H1 (cell line): ENCODE results near the gene PGBD5. TPM values are rescaled to one million over a fixed set of nuclear protein-coding genes. Genes with fewer than 3 reads are reported as not detected.

Source experiments
- CTCF ChIA-PET: fragments of 300-600 bp; sonication (Branson Sonifier 250); formaldehyde crosslinking; loops from one replicate; lab custom pipeline; 2021; ENCODE audit not compliant: partially characterized antibody; lab: Charles Lee
- POLR2A ChIA-PET: fragments of 300-600 bp; sonication (Branson Sonifier 250); formaldehyde crosslinking; loops from one replicate; lab custom pipeline; 2021; ENCODE audit warnings: inconsistent platforms; ENCODE audit not compliant: partially characterized antibody; lab: Charles Lee
- DNase-seq, 2 experiments: peaks; one replicate each; pipeline versions ENCODE4 v3.0.0 to v3.0.0-alpha.2; 2010 to 2022; ENCODE audit warnings: low spot score in 2 of 2, low read depth in 1 of 2, mixed read lengths in 1 of 2
- FAIRE-seq: peaks from 2 replicates; lab custom pipeline; 2011; peaks lifted over from hg19 to GRCh38; lab: Jason Lieb, UNC
- H2AFZ ChIP-seq: 2 replicates; pipeline ENCODE4 v1.8.1; 2012; ENCODE audit warnings: low read length, inconsistent platforms
- H2AK5ac ChIP-seq: 2 replicates; pipeline ENCODE4 v1.6.1; 2013; ENCODE audit warnings: low read depth, low read length
- H2BK120ac ChIP-seq: replicated peaks from 2 replicates; pipeline ENCODE3; 2013; ENCODE audit warnings: low read depth, low read length, inconsistent platforms
- H2BK12ac ChIP-seq: 2 replicates; pipeline ENCODE4 v1.6.1; 2013; ENCODE audit warnings: low read depth, low read length
- H2BK15ac ChIP-seq: 2 replicates; pipeline ENCODE4 v1.6.1; 2013; ENCODE audit warnings: low read length
- H2BK20ac ChIP-seq: 2 replicates; pipeline ENCODE4 v1.6.1; 2013; ENCODE audit warnings: low read length
- H2BK5ac ChIP-seq: 2 replicates; pipeline ENCODE4 v1.6.1; 2013; ENCODE audit warnings: low read depth, low read length
- H3K14ac ChIP-seq: 2 replicates; pipeline ENCODE4 v1.6.1; 2013; ENCODE audit warnings: inconsistent platforms; ENCODE audit not compliant: insufficient read length
- H3K18ac ChIP-seq: 2 replicates; pipeline ENCODE4 v1.6.1; 2013; ENCODE audit warnings: low read length; ENCODE audit errors: extremely low read depth
- H3K23ac ChIP-seq: 2 replicates; pipeline ENCODE4 v1.6.1; 2013; ENCODE audit warnings: inconsistent platforms; ENCODE audit not compliant: insufficient read length
- H3K23me2 ChIP-seq: 2 replicates; pipeline ENCODE4 v1.6.1; 2013; ENCODE audit warnings: low read depth, low read length
- H3K27ac ChIP-seq: 2 replicates; pipeline ENCODE4 v1.6.1; 2011; ENCODE audit warnings: low read depth, low read length, inconsistent platforms
- H3K27me3 ChIP-seq, 4 experiments: replicated peaks in 1 of 4; 1 replicate in 1 of 4; 2 replicates in 3 of 4; pipeline versions ENCODE4 v1.6.1 to v1.8.1; 2011 to 2013; ENCODE audit warnings: low read length in 3 of 4, mild to moderate bottlenecking in 3 of 4, inconsistent platforms in 2 of 4, mixed read lengths in 2 of 4, moderate library complexity in 1 of 4; ENCODE audit not compliant: control insufficient read depth in 3 of 4, insufficient read depth in 3 of 4; ENCODE audit errors: extremely low read depth in 1 of 4
- H3K36me3 ChIP-seq, 4 experiments: 2 replicates each; pipeline versions ENCODE4 v1.6.1 to v1.8.1; 2011 to 2013; ENCODE audit warnings: mild to moderate bottlenecking in 4 of 4, low read length in 3 of 4, moderate library complexity in 2 of 4, control low read depth in 1 of 4, inconsistent platforms in 1 of 4; ENCODE audit not compliant: insufficient read depth in 4 of 4, control insufficient read depth in 2 of 4
- H3K4ac ChIP-seq: replicated peaks from 2 replicates; pipeline ENCODE3; 2013; ENCODE audit warnings: low read length, low read depth, mixed read lengths, inconsistent platforms; ENCODE audit not compliant: insufficient read length
- H3K4me1 ChIP-seq, 4 experiments: replicated peaks in 1 of 4; 1 replicate in 1 of 4; 2 replicates in 3 of 4; pipeline versions ENCODE4 v1.6.1 to v1.8.1; 2011 to 2013; ENCODE audit warnings: low read length in 3 of 4, inconsistent platforms in 2 of 4, mixed read lengths in 1 of 4; ENCODE audit not compliant: insufficient read depth in 4 of 4, control insufficient read depth in 3 of 4
- H3K4me2 ChIP-seq, 2 experiments: 2 replicates each; pipeline versions ENCODE4 v1.6.1 to v1.8.1; 2011 to 2013; ENCODE audit warnings: low read depth in 2 of 2, low read length in 2 of 2, control low read depth in 1 of 2, inconsistent platforms in 1 of 2, mild to moderate bottlenecking in 1 of 2; ENCODE audit not compliant: insufficient read depth in 1 of 2
- H3K4me3 ChIP-seq, 4 experiments: fragments of 200-600, 300-600 bp in 1 of 4; sonication (generic), shearing (Covaris generic), sonication (Bioruptor Twin) in 1 of 4; 2 replicates each; pipeline versions ENCODE4 v1.5.1 to v1.8.1; 2011 to 2016; ENCODE audit warnings: low read length in 4 of 4, low read depth in 3 of 4, control low read depth in 2 of 4, inconsistent platforms in 2 of 4, mild to moderate bottlenecking in 2 of 4, mixed read lengths in 1 of 4, moderate library complexity in 1 of 4; ENCODE audit not compliant: insufficient read depth in 2 of 4; ENCODE audit errors: extremely low read depth in 1 of 4
- H3K56ac ChIP-seq: replicated peaks from 2 replicates; pipeline ENCODE3; 2013; ENCODE audit warnings: low read depth, mild to moderate bottlenecking, mixed read lengths, low read length, inconsistent platforms; ENCODE audit not compliant: insufficient read length
- H3K79me1 ChIP-seq: 2 replicates; pipeline ENCODE4 v1.6.1; 2013; ENCODE audit warnings: low read depth, low read length, control low read depth
- H3K79me2 ChIP-seq, 2 experiments: 2 replicates each; pipeline versions ENCODE4 v1.6.1 to v1.8.1; 2012 to 2013; ENCODE audit warnings: low read length in 2 of 2, mild to moderate bottlenecking in 2 of 2, inconsistent platforms in 1 of 2; ENCODE audit not compliant: insufficient read depth in 2 of 2, control insufficient read depth in 1 of 2
- H3K9ac ChIP-seq, 4 experiments: replicated peaks in 1 of 4; 1 replicate in 1 of 4; 2 replicates in 3 of 4; pipeline versions ENCODE4 v1.6.1 to v1.8.1; 2011 to 2013; ENCODE audit warnings: low read depth in 3 of 4, low read length in 3 of 4, control low read depth in 2 of 4, mild to moderate bottlenecking in 2 of 4, moderate library complexity in 2 of 4, inconsistent platforms in 1 of 4; ENCODE audit errors: extremely low read depth in 1 of 4
- H3K9me3 ChIP-seq, 2 experiments: 2 replicates each; pipeline versions ENCODE4 v1.6.1 to v1.8.1; 2012 to 2013; ENCODE audit warnings: mild to moderate bottlenecking in 2 of 2, moderate library complexity in 2 of 2, control low read depth in 1 of 2, inconsistent platforms in 1 of 2, low read depth in 1 of 2, low read length in 1 of 2, mixed read lengths in 1 of 2; ENCODE audit not compliant: insufficient read depth in 2 of 2
- H4K20me1 ChIP-seq, 2 experiments: replicated peaks in 1 of 2; 2 replicates each; pipeline versions ENCODE3 to v1.8.1; 2011 to 2013; ENCODE audit warnings: inconsistent platforms in 2 of 2, low read length in 2 of 2, mild to moderate bottlenecking in 1 of 2; ENCODE audit not compliant: insufficient read depth in 2 of 2, control insufficient read depth in 1 of 2
- H4K5ac ChIP-seq: 2 replicates; pipeline ENCODE4 v1.6.1; 2013; ENCODE audit warnings: low read length, low read depth, mixed read lengths, inconsistent platforms; ENCODE audit not compliant: insufficient read length
- H4K8ac ChIP-seq: 2 replicates; pipeline ENCODE4 v1.8.0; 2013; ENCODE audit warnings: mild to moderate bottlenecking, moderate library complexity, low read length, inconsistent platforms; ENCODE audit not compliant: insufficient read depth; ENCODE audit errors: extremely low read depth
- H4K91ac ChIP-seq: replicated peaks from 2 replicates; pipeline ENCODE3; 2013; ENCODE audit warnings: low read length, mixed read lengths, inconsistent platforms; ENCODE audit not compliant: insufficient read length
- MAX ChIP-seq: IDR thresholded peaks from 2 replicates; pipeline ENCODE4 v1.6.1; 2012; ENCODE audit warnings: inconsistent platforms
- RAD21 ChIP-seq, 2 experiments: IDR thresholded peaks in 1 of 2; conservative IDR thresholded peaks in 1 of 2; 2 replicates each; pipeline ENCODE4 v1.6.1; 2011; ENCODE audit warnings: low read depth in 2 of 2, low read length in 2 of 2, improper control_type of control experiment in 1 of 2, inconsistent platforms in 1 of 2, mild to moderate bottlenecking in 1 of 2, moderate library complexity in 1 of 2
- SAP30 ChIP-seq: fragments of 300-600 bp; sonication (generic); IDR thresholded peaks from 2 replicates; pipeline ENCODE4 v1.7.1; 2012; ENCODE audit warnings: low read length, moderate library complexity, mild to moderate bottlenecking, inconsistent platforms; ENCODE audit not compliant: insufficient read depth, insufficient replicate concordance
- SRF ChIP-seq: IDR thresholded peaks from 2 replicates; pipeline ENCODE4 v1.6.1; 2011; ENCODE audit warnings: mild to moderate bottlenecking, low read depth, low read length, moderate library complexity
- WGBS, 2 experiments: shearing (Covaris generic) in 1 of 2; methylation state at CpG; one replicate each; pipeline versions ENCODE4 v1.1.6 to v1.1.7; 2013 to 2015; ENCODE audit warnings: low lambda C conversion rate in 2 of 2, mixed read lengths in 2 of 2, inconsistent platforms in 1 of 2, low coverage in 1 of 2, missing lambda C conversion rate in 1 of 2; ENCODE audit not compliant: insufficient replicate concordance in 2 of 2, insufficient coverage in 1 of 2, insufficient read length in 1 of 2; ENCODE audit errors: extremely low coverage in 1 of 2, missing lambda C conversion rate in 1 of 2; 5-methylcytosine and 5-hydroxymethylcytosine counted together
- polyA plus RNA-seq, 7 experiments: library from polyadenylated mRNA; depleted of rRNA in 3 of 7; stranded (reverse) in 5 of 7; unstranded in 2 of 7; fragments of >200 nt in 5 of 7; fragments of 200-250 nt in 2 of 7; gene quantifications; 1 replicate in 5 of 7; 2 replicates in 1 of 7; 4 replicates in 1 of 7; pipeline versions ENCODE4 v1.2.1 to v1.2.3, GENCODE V29; 2011 to 2013; ENCODE audit warnings: missing spikeins in 2 of 7, mixed read lengths in 2 of 7
- total RNA-seq: library from RNA; stranded (reverse); fragmentation: NEBNext Ultra II Directional; extraction: Animal tissue kit (Norgen Biotek cat#: 25700); gene quantifications from 2 replicates; pipeline ENCODE4 v1.2.1, GENCODE V29; 2021

Gene PGBD5
- total and polyA plus RNA-seq, 2 of the 8 experiments (the other 6 are each of a cell fraction or from before 2014, with no cell fraction given): 16.3 to 18.4 TPM

GRCh38 chr1:230314142-230314470 is 112.0 kb downstream of the PGBD5 start:
- Histone ChIP-seq H2AFZ (no peak overlapping the region), H3K14ac (no peak overlapping the region), H3K9ac (no peak overlapping the region), H2BK20ac (no peak overlapping the region), H2BK12ac (no peak overlapping the region), H3K4ac (no peak overlapping the region), H3K4me3 (no peak overlapping the region), H4K8ac (no peak overlapping the region), H2BK15ac (no peak overlapping the region), H3K23ac (no peak overlapping the region), H3K79me2 (no peaks in the 10 kb centered on the region), H3K4me2 (no peak overlapping the region), H2AK5ac (no peak overlapping the region), H3K36me3 (no peaks in the 10 kb centered on the region), H3K27me3 (no peaks in the 10 kb centered on the region), H4K91ac (no peak overlapping the region), H3K79me1 (no peaks in the 10 kb centered on the region), H4K20me1 (no peaks in the 10 kb centered on the region), H3K23me2 (no peaks in the 10 kb centered on the region), H3K9me3 (no peaks in the 10 kb centered on the region), H2BK120ac (no peak overlapping the region), H3K4me1 (peaks cover 0 to 2% (median 0%) of the 10 kb centered on the region in 4 experiments; a peak in 1 of 7 replicates), H3K27ac (no peak overlapping the region), H2BK5ac (no peak overlapping the region), H3K18ac (no peak overlapping the region), H4K5ac (no peak overlapping the region), H3K56ac (no peak overlapping the region)
- no peak for DNase-seq
- CTCF ChIA-PET: interaction anchor here (0.7 to 1.3 kb wide), 4 partner anchors 116 to 384 kb away, joined by 3 to 6 read pairs (median 3); no protein-coding TSS in a partner anchor
- FAIRE-seq: no peak
- 95% methylated on average over 8 of the region's 8 CpGs; no CpG with 5 or more reads in 1 of the 2 experiments for WGBS, 2 experiments
- TF ChIP-seq SAP30 (no peak), MAX (no peak), RAD21 (IDR thresholded peaks at IDR 0.05 in 1 of 2, conservative IDR thresholded peaks at IDR 0.05 in 1 of 2; ENCODE audit: low read depth in 2 of 2, low read length in 2 of 2) (no peak), SRF (no peak)
- POLR2A ChIA-PET: no interaction called here
